B cell (primary cell): Measurements from ENCODE around the gene UPK2. TPM values are rescaled to one million over a fixed set of nuclear protein-coding genes. Genes with fewer than 3 reads are reported as not detected.

Experiments used
- ATAC-seq: fragments of 200-7000 bp; cut with Tn5 transposase; one replicate; pipeline ENCODE4 v1.10.0; 2021; ENCODE audit warnings: low read depth, mild to moderate bottlenecking, moderate number of reproducible peaks, moderate library complexity
- CTCF ChIA-PET: fragments of 350-600 bp; sonication (Branson Sonifier 250); formaldehyde crosslinking; loops from one replicate; lab custom pipeline; 2021; ENCODE audit warnings: antibody characterized with exemption, inconsistent platforms; lab: Charles Lee
- POLR2A ChIA-PET: fragments of 350-600 bp; sonication (Branson Sonifier 250); formaldehyde crosslinking; loops from one replicate; lab custom pipeline; 2021; ENCODE audit warnings: antibody characterized with exemption; lab: Charles Lee
- DNase-seq: peaks from one replicate; pipeline ENCODE4 v3.0.0; 2013
- H2AFZ ChIP-seq: 2 replicates; pipeline ENCODE4 v1.6.1; 2012; ENCODE audit warnings: mild to moderate bottlenecking, low read depth, low read length; ENCODE audit not compliant: insufficient read depth, poor library complexity, severe bottlenecking
- H3K27ac ChIP-seq, 2 donors: 1 replicate in 1 of 2; 2 replicates in 1 of 2; pipeline ENCODE4 v1.5.1; 2012 to 2013; ENCODE audit warnings: low read length in 2 of 2, mild to moderate bottlenecking in 2 of 2, moderate library complexity in 1 of 2
- H3K27me3 ChIP-seq, 4 experiments: fragments of 200-600 bp in 1 of 4; sonication (generic) in 1 of 4; replicated peaks in 1 of 4; 1 replicate in 2 of 4; 2 replicates in 2 of 4; pipeline versions ENCODE4 v1.6.1 to v1.7.0; 2013 to 2016; ENCODE audit warnings: low read length in 3 of 4, mild to moderate bottlenecking in 2 of 4, mixed read lengths in 1 of 4, moderate library complexity in 1 of 4; ENCODE audit not compliant: insufficient read depth in 4 of 4, control insufficient read depth in 3 of 4; ENCODE audit errors: control extremely low read depth in 1 of 4
- H3K36me3 ChIP-seq, 2 experiments: replicated peaks in 1 of 2; 1 replicate in 1 of 2; 2 replicates in 1 of 2; pipeline versions ENCODE4 v1.6.1 to v1.7.1; 2013; ENCODE audit warnings: low read length in 1 of 2; ENCODE audit not compliant: insufficient read depth in 2 of 2, control insufficient read depth in 1 of 2; ENCODE audit errors: control extremely low read depth in 1 of 2, extremely low read depth in 1 of 2
- H3K4me1 ChIP-seq, 2 donors: fragments of 200-600 bp in 1 of 2; sonication (generic) in 1 of 2; 1 replicate in 1 of 2; 2 replicates in 1 of 2; pipeline versions ENCODE4 v1.5.1 to v1.6.1; 2013 to 2017; ENCODE audit warnings: low read length in 2 of 2; ENCODE audit not compliant: control insufficient read depth in 2 of 2, insufficient read depth in 2 of 2
- H3K4me2 ChIP-seq: replicated peaks from 2 replicates; pipeline ENCODE3; 2012; ENCODE audit warnings: mild to moderate bottlenecking, low read depth, low read length; ENCODE audit not compliant: poor library complexity, severe bottlenecking
- H3K4me3 ChIP-seq, 5 experiments: fragments of 200-600 bp in 1 of 5; sonication (generic) in 1 of 5; 1 replicate in 3 of 5; 2 replicates in 2 of 5; pipeline versions ENCODE4 v1.5.1 to v1.7.0; 2011 to 2016; ENCODE audit warnings: low read length in 4 of 5, mild to moderate bottlenecking in 4 of 5, low read depth in 2 of 5, control low read depth in 1 of 5, moderate library complexity in 1 of 5; ENCODE audit not compliant: insufficient read depth in 1 of 5; ENCODE audit errors: control extremely low read depth in 1 of 5, extremely low read depth in 1 of 5
- H3K79me2 ChIP-seq: fragments of 200-600 bp; sonication (generic); one replicate; pipeline ENCODE4 v1.6.0; 2016; ENCODE audit warnings: low read length; ENCODE audit not compliant: control insufficient read depth, insufficient read depth
- H3K9ac ChIP-seq: fragments of 200-600 bp; sonication (generic); 2 replicates; pipeline ENCODE4 v1.6.1; 2017; ENCODE audit warnings: mild to moderate bottlenecking, low read length, moderate library complexity
- H3K9me3 ChIP-seq, 3 donors: one replicate each; pipeline versions ENCODE4 v1.6.1 to v1.7.1; 2013; ENCODE audit warnings: low read length in 2 of 3; ENCODE audit not compliant: control insufficient read depth in 2 of 3, insufficient read depth in 1 of 3; ENCODE audit errors: control extremely low read depth in 1 of 3
- H4K20me1 ChIP-seq: 2 replicates; pipeline ENCODE4 v1.6.0; 2012; ENCODE audit warnings: mild to moderate bottlenecking, low read length; ENCODE audit not compliant: insufficient read depth, control insufficient read depth, poor library complexity, severe bottlenecking
- H3K27ac Mint-ChIP-seq: one replicate; pipeline ENCODE4 v1.8.0; 2021; ENCODE audit warnings: mixed read lengths
- H3K27me3 Mint-ChIP-seq: one replicate; pipeline ENCODE4 v1.8.0; 2021; ENCODE audit warnings: mixed read lengths
- H3K4me1 Mint-ChIP-seq: one replicate; pipeline ENCODE4 v1.8.0; 2021; ENCODE audit warnings: mixed read lengths
- H3K4me3 Mint-ChIP-seq: one replicate; pipeline ENCODE4 v1.8.0; 2021; ENCODE audit warnings: mixed read lengths
- H3K9me3 Mint-ChIP-seq: one replicate; pipeline ENCODE4 v1.8.0; 2022; ENCODE audit warnings: mixed read lengths; ENCODE audit not compliant: insufficient read depth
- CTCF ChIP-seq: fragments of 200-600 bp; IDR thresholded peaks from one replicate; pipeline ENCODE4 v1.8.0; 2022; ENCODE audit warnings: antibody characterized with exemption, mild to moderate bottlenecking
- EZH2 ChIP-seq: IDR thresholded peaks from 2 replicates; pipeline ENCODE4 v1.6.1; 2012; ENCODE audit warnings: borderline replicate concordance, low read depth, mild to moderate bottlenecking, moderate library complexity, low read length; ENCODE audit not compliant: insufficient read depth, poor library complexity, severe bottlenecking
- WGBS: methylation state at CpG from one replicate; pipeline ENCODE4 v1.1.5; 2013; ENCODE audit warnings: missing lambda C conversion rate; ENCODE audit not compliant: insufficient coverage; 5-methylcytosine and 5-hydroxymethylcytosine counted together
- intact Hi-C: fragments of 100-400 bp; cut with micrococcal nuclease; formaldehyde crosslinking; loops from one replicate; pipeline ENCODE4 v1.10.0; 2022
- polyA plus RNA-seq: library from polyadenylated mRNA; depleted of rRNA; stranded (reverse); fragments of >200 nt; gene quantifications from 2 replicates; pipeline ENCODE4 v1.2.3, GENCODE V29; 2012
- small RNA-seq: library from RNA; depleted of rRNA; stranded (forward); fragments of <200 nt; gene quantifications from one replicate; pipeline ENCODE3, GENCODE V24; 2012; ENCODE audit warnings: low replicate concordance, low read depth; ENCODE audit not compliant: insufficient read length
- total RNA-seq, 2 donors: library from RNA; stranded (reverse); fragments of 120-200 nt in 1 of 2; gene quantifications; 1 replicate in 1 of 2; 2 replicates in 1 of 2; pipeline versions ENCODE4 v1.2.3 to v1.2.4, GENCODE V29; 2013 to 2022

UPK2 gene
- total and polyA plus RNA-seq, 2 donors (not counting 1 experiment from before 2014, with no cell fraction given) = 0.43 TPM; not detected in 1

- no peak overlapping the region for H3K4me3 Mint-ChIP-seq
- H3K27ac Mint-ChIP-seq = no peak overlapping the region
- H3K79me2 ChIP-seq = peaks cover 34% of the 10 kb centered on the region
- ChIA-PET POLR2A (interaction anchor here (0.7 kb wide), 1 partner anchor 194 kb away, joined by 7 read pairs; no protein-coding TSS in a partner anchor), CTCF (interaction anchor here (0.7 kb wide), 1 partner anchor 15 kb away, joined by 3 read pairs; no protein-coding TSS in a partner anchor)
- no peaks in the 10 kb centered on the region for H3K27me3 ChIP-seq
- peaks cover 17 to 22% of the 10 kb centered on the region in 2 donors for H3K4me1 ChIP-seq
- H3K4me3 ChIP-seq = no peak overlapping the region
- intact Hi-C loops = no loop called here
- no peak for TF ChIP-seq EZH2
- no peak for TF ChIP-seq CTCF
- no CpG with 5 or more reads among the region's 1 CpG for WGBS
- no peak for ATAC-seq
- H3K9me3 Mint-ChIP-seq = no peaks in the 10 kb centered on the region
- H3K9me3 ChIP-seq = no peaks in the 10 kb centered on the region
- DNase-seq = no peak
- H3K36me3 ChIP-seq = peaks cover 3 to 37% of the 10 kb centered on the region in 2 experiments
- H3K9ac ChIP-seq = no peak overlapping the region
- no peak overlapping the region for H3K4me2 ChIP-seq
- no peak overlapping the region for H2AFZ ChIP-seq
- peaks cover 35% of the 10 kb centered on the region for H3K4me1 Mint-ChIP-seq
- H4K20me1 ChIP-seq = no peaks in the 10 kb centered on the region
- no peaks in the 10 kb centered on the region for H3K27me3 Mint-ChIP-seq
- no peak overlapping the region for H3K27ac ChIP-seq
These were observed 44.8 kb downstream of the UPK2 start for GRCh38 chr11:119000906-119001305.

- no peak overlapping the region for H3K27ac ChIP-seq
- no peaks in the 10 kb centered on the region for H4K20me1 ChIP-seq
- H3K4me3 Mint-ChIP-seq = no peak overlapping the region
- ATAC-seq (no peak), DNase-seq (no peak)
- H3K27me3 Mint-ChIP-seq = no peaks in the 10 kb centered on the region
- no peak overlapping the region for H2AFZ ChIP-seq
- POLR2A ChIA-PET = no interaction called here
- 100% methylated on average over 1 of the region's 4 CpGs for WGBS
- H3K79me2 ChIP-seq = peaks cover 7% of the 10 kb centered on the region
- H3K27me3 ChIP-seq = no peaks in the 10 kb centered on the region
- H3K4me2 ChIP-seq = no peak overlapping the region
- H3K27ac Mint-ChIP-seq = no peak overlapping the region
- H3K36me3 ChIP-seq = peaks cover 0 to 53% of the 10 kb centered on the region in 2 experiments
- H3K9ac ChIP-seq = no peak overlapping the region
- H3K4me3 ChIP-seq = no peak overlapping the region
- no peaks in the 10 kb centered on the region for H3K9me3 Mint-ChIP-seq
- CTCF ChIA-PET = interaction anchor here (0.7 kb wide), 1 partner anchor 481 kb away, joined by 3 read pairs; no protein-coding TSS in a partner anchor
- TF ChIP-seq EZH2 (no peak), CTCF (no peak)
- no peaks in the 10 kb centered on the region for H3K4me1 ChIP-seq
- intact Hi-C loops = no loop called here
- H3K4me1 Mint-ChIP-seq = peaks cover 3% of the 10 kb centered on the region
- H3K9me3 ChIP-seq = no peaks in the 10 kb centered on the region
These were observed 50.6 kb downstream of the UPK2 start for GRCh38 chr11:119006656-119007055.

Small RNA genes within 50 kb of the gene (small RNA-seq; reads per million reads assigned to genes)
- not detected for gene AP003392.2
- gene MIR4492 = not detected
- gene RF00017 = not detected
- gene RF00019 = not detected
- not detected for gene RN7SL688P

Other genes starting within 250 kb of the UPK2 start
- gene DDX6, start 165.1 kb upstream of the UPK2 start, total RNA-seq = 255 and 256 TPM in 2 replicates
- 36.7 and 81.0 TPM in 2 replicates for gene DDX6, start 165.1 kb upstream of the UPK2 start, polyA plus RNA-seq
- 108 and 111 TPM in 2 replicates for gene CXCR5, start 72.4 kb upstream of the UPK2 start, total RNA-seq
- 125 and 163 TPM in 2 replicates for gene CXCR5, start 72.4 kb upstream of the UPK2 start, polyA plus RNA-seq
- 40.8 and 44.0 TPM in 2 replicates for gene BCL9L, start 30.4 kb upstream of the UPK2 start, total RNA-seq
- 12.6 and 15.1 TPM in 2 replicates for gene BCL9L, start 30.4 kb upstream of the UPK2 start, polyA plus RNA-seq
- gene FOXR1, start 15.5 kb downstream of the UPK2 start, total RNA-seq = not detected in 2 replicates
- not detected in 2 replicates for gene FOXR1, start 15.5 kb downstream of the UPK2 start, polyA plus RNA-seq
- 122 and 138 TPM in 2 replicates for gene CENATAC, start 41.8 kb downstream of the UPK2 start, total RNA-seq
- 50.1 and 79.6 TPM in 2 replicates for gene CENATAC, start 41.8 kb downstream of the UPK2 start, polyA plus RNA-seq
- gene RPS25, start 62.0 kb downstream of the UPK2 start, total RNA-seq = 1,713 and 1,823 TPM in 2 replicates
- 1,827 and 2,003 TPM in 2 replicates for gene RPS25, start 62.0 kb downstream of the UPK2 start, polyA plus RNA-seq
- gene TRAPPC4, start 62.5 kb downstream of the UPK2 start, total RNA-seq = 61.5 and 64.5 TPM in 2 replicates
- 61.4 and 83.5 TPM in 2 replicates for gene TRAPPC4, start 62.5 kb downstream of the UPK2 start, polyA plus RNA-seq
- 13.2 and 14.3 TPM in 2 replicates for gene SLC37A4, start 74.6 kb downstream of the UPK2 start, total RNA-seq
- gene SLC37A4, start 74.6 kb downstream of the UPK2 start, polyA plus RNA-seq = 23.5 and 26.3 TPM in 2 replicates
- gene HYOU1, start 100.9 kb downstream of the UPK2 start, total RNA-seq = 46.2 and 48.7 TPM in 2 replicates
- 38.5 and 64.4 TPM in 2 replicates for gene HYOU1, start 100.9 kb downstream of the UPK2 start, polyA plus RNA-seq
- 64.7 and 71.1 TPM in 2 replicates for gene VPS11, start 111.5 kb downstream of the UPK2 start, total RNA-seq
- 31.6 and 35.7 TPM in 2 replicates for gene VPS11, start 111.5 kb downstream of the UPK2 start, polyA plus RNA-seq
- 7.6 and 9.2 TPM in 2 replicates for gene HMBS, start 128.6 kb downstream of the UPK2 start, total RNA-seq
- 17.7 and 18.2 TPM in 2 replicates for gene HMBS, start 128.6 kb downstream of the UPK2 start, polyA plus RNA-seq
- 34.5 and 38.3 TPM in 2 replicates for gene DPAGT1, start 145.6 kb downstream of the UPK2 start, total RNA-seq
- gene DPAGT1, start 145.6 kb downstream of the UPK2 start, polyA plus RNA-seq = 60.3 and 64.3 TPM in 2 replicates
- gene C2CD2L, start 151.0 kb downstream of the UPK2 start, total RNA-seq = 9.5 and 13.8 TPM in 2 replicates
- gene C2CD2L, start 151.0 kb downstream of the UPK2 start, polyA plus RNA-seq = 14.1 and 17.0 TPM in 2 replicates
- gene HINFP, start 165.3 kb downstream of the UPK2 start, total RNA-seq = 78.7 and 84.6 TPM in 2 replicates
- gene HINFP, start 165.3 kb downstream of the UPK2 start, polyA plus RNA-seq = 51.5 and 60.6 TPM in 2 replicates
- gene ABCG4, start 192.8 kb downstream of the UPK2 start, total RNA-seq = not detected in 2 replicates
- not detected in 2 replicates for gene ABCG4, start 192.8 kb downstream of the UPK2 start, polyA plus RNA-seq
- gene NLRX1, start 212.4 kb downstream of the UPK2 start, total RNA-seq = 9.6 and 10.4 TPM in 2 replicates
- gene NLRX1, start 212.4 kb downstream of the UPK2 start, polyA plus RNA-seq = 4.5 and 6.3 TPM in 2 replicates
- gene NHERF4, start 229.2 kb downstream of the UPK2 start, total RNA-seq = 0.22 and 0.76 TPM in 2 replicates
- 0.61 TPM in 1 of 2 replicates, not detected in the other for gene NHERF4, start 229.2 kb downstream of the UPK2 start, polyA plus RNA-seq